Mammary epithelial cell (primary cell): ENCODE measurements around the gene ING5.

ENCODE experiments used
- EZH2 ChIP-seq: IDR thresholded peaks from 2 replicates; pipeline ENCODE4 v1.6.1; 2012; ENCODE audit warnings: low read length, inconsistent platforms, borderline replicate concordance
- TF ChIP-seq, protein P1 (sequence below), 2 donors: IDR thresholded peaks in 1 of 2; conservative IDR thresholded peaks in 1 of 2; 2 replicates each; pipeline ENCODE4 v1.5.1; 2011 to 2012; ENCODE audit warnings: inconsistent platforms in 2 of 2, low read length in 2 of 2, mild to moderate bottlenecking in 2 of 2, control low read depth in 1 of 2, low read depth in 1 of 2; ENCODE audit not compliant: insufficient read depth in 1 of 2; ENCODE audit errors: extremely low read depth in 1 of 2

DNA sequence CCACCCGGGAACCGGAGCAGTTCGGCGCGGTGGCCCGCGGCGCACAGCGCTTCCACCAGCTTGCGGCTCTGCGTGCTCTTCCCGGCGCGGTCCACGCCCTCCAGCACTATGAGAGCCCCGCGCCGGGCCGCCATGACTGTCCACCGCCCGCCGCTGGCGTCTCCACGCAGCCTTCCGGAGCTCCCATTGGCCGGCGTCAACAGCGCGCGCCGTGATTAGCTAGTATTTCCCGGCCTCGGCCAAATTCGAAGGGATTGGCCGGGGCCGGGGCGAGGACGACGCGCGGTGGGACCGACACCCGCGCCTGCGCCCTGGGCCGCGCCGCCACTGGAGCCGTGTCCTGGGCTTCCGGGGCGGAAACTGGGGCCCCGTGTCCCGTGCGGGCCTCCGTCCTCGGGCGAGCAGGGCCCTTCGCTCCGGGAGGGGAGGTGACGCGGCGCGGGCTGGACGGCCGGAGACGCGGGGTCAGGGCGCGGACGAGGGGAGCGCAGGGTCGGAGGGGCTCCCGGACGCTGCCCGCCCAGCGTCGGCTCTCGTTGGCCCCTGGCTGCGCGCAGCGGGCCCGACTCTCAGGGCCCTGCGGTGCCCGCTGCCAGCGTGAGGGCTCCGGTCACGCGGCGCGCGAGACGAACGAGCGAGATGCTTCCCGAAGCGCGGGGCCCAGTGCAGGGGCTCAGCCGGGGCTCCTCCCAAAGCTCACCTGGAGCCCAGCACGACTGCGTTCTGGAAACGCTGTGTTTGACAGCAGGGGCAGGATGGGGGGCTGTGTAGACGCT, 15.0 kb upstream of the ING5 start, which contains the start of gene DTYMK:
- TF ChIP-seq, protein P1, sequence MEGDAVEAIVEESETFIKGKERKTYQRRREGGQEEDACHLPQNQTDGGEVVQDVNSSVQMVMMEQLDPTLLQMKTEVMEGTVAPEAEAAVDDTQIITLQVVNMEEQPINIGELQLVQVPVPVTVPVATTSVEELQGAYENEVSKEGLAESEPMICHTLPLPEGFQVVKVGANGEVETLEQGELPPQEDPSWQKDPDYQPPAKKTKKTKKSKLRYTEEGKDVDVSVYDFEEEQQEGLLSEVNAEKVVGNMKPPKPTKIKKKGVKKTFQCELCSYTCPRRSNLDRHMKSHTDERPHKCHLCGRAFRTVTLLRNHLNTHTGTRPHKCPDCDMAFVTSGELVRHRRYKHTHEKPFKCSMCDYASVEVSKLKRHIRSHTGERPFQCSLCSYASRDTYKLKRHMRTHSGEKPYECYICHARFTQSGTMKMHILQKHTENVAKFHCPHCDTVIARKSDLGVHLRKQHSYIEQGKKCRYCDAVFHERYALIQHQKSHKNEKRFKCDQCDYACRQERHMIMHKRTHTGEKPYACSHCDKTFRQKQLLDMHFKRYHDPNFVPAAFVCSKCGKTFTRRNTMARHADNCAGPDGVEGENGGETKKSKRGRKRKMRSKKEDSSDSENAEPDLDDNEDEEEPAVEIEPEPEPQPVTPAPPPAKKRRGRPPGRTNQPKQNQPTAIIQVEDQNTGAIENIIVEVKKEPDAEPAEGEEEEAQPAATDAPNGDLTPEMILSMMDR (conservative IDR thresholded peaks at IDR 0.05 in 1 of 2, IDR thresholded peaks at IDR 0.05 in 1 of 2; ENCODE audit: extremely low read depth in 1 of 2, insufficient read depth in 1 of 2, low read depth in 1 of 2, low read length in 2 of 2): no peak
- no peak for TF ChIP-seq EZH2
